NB4 (cell line): ENCODE measurements around the gene SMC1B.
"Not testable (repeated sequence)": the region's sequence is repeated elsewhere in the genome, so short reads cannot be mapped to it uniquely, and the experiment has no call there.

Source experiments
- DNase-seq: peaks from one replicate; pipeline ENCODE4 v3.0.0; 2010; ENCODE audit warnings: low read depth
- H3K4me3 ChIP-seq: one replicate; pipeline ENCODE4 v1.5.1; 2011; ENCODE audit warnings: mild to moderate bottlenecking, low read depth, low read length, moderate library complexity
- MYC ChIP-seq: IDR thresholded peaks from 2 replicates; pipeline ENCODE4 v1.6.1; 2011; ENCODE audit warnings: low read depth, low read length
- POLR2A ChIP-seq: IDR thresholded peaks from 2 replicates; pipeline ENCODE4 v1.6.1; 2011; ENCODE audit warnings: mild to moderate bottlenecking; ENCODE audit not compliant: insufficient read length; ENCODE audit errors: extremely low read depth
- TF ChIP-seq, protein P1 (sequence below): IDR thresholded peaks from one replicate; pipeline ENCODE4 v1.5.1; 2012; ENCODE audit warnings: low read depth, low read length
- TF ChIP-seq, protein P2 (sequence below): IDR thresholded peaks from 2 replicates; pipeline ENCODE4 v1.6.1; 2011; ENCODE audit warnings: low read depth, low read length

The SMC1B gene

DNA sequence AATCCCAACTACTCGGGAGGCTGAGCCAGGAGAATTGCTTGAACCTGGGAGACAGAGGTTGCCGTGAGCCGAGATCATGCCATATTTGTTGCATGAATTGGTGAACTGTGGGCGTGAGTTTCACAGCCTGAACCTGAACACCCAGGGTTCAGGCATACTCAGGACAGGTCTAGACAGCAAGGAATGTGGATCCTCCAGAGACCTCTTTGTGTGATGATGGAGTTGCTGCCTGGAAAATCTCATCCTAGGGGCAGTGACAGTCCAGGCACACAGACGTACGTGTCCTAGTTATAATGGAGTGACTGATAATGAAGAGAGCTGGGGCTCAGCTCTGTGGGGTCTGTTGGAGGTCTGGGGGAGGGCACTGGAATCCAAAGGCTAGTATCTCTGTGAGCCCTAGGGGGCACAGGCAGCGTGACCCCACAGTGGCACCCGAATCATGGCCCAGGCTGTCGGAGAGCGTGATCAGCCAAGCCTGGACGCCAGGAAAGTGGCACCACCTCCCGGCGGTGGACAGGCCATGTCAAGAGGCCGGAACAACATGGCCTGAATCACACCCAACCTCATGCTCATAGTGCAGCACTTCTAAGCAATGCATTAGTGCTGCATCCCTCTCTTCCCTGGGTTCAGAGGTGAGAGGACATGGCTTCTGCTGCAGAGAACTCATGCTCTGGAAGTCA is 31.8 kb upstream of the SMC1B start:
- TF ChIP-seq, protein P1, sequence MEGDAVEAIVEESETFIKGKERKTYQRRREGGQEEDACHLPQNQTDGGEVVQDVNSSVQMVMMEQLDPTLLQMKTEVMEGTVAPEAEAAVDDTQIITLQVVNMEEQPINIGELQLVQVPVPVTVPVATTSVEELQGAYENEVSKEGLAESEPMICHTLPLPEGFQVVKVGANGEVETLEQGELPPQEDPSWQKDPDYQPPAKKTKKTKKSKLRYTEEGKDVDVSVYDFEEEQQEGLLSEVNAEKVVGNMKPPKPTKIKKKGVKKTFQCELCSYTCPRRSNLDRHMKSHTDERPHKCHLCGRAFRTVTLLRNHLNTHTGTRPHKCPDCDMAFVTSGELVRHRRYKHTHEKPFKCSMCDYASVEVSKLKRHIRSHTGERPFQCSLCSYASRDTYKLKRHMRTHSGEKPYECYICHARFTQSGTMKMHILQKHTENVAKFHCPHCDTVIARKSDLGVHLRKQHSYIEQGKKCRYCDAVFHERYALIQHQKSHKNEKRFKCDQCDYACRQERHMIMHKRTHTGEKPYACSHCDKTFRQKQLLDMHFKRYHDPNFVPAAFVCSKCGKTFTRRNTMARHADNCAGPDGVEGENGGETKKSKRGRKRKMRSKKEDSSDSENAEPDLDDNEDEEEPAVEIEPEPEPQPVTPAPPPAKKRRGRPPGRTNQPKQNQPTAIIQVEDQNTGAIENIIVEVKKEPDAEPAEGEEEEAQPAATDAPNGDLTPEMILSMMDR: no peak
- TF ChIP-seq, protein P2, sequence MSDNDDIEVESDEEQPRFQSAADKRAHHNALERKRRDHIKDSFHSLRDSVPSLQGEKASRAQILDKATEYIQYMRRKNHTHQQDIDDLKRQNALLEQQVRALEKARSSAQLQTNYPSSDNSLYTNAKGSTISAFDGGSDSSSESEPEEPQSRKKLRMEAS: no peak
- DNase-seq: no peak

DNA sequence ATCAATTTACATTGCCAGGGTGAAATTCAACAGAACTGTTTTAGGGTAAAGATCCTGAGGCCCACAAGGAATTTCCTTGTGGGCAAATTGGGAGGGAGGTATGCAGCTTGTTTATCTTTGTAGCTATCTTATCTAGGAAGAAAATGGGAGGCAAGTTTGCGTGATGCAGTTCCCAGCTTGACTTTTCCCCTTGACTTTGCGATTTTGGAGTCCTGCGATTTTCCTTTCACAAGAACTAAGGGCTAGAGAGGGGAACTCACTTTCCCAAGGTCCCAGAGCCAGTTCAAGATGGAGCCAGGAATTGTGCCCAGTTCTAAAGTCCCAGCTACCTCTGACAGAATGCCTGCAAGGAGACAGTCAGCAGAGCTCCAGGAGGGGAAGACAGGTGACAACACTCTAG is 30.8 kb upstream of the SMC1B start:
- TF ChIP-seq, protein P1: no peak
- TF ChIP-seq POLR2A (no peak), MYC (no peak)
- TF ChIP-seq, protein P2: no peak
- no peak overlapping the region for H3K4me3 ChIP-seq
- no peak for DNase-seq

More for the DNA sequence above, 31.8 kb upstream of the SMC1B start:
- no peak overlapping the region for H3K4me3 ChIP-seq

DNA sequence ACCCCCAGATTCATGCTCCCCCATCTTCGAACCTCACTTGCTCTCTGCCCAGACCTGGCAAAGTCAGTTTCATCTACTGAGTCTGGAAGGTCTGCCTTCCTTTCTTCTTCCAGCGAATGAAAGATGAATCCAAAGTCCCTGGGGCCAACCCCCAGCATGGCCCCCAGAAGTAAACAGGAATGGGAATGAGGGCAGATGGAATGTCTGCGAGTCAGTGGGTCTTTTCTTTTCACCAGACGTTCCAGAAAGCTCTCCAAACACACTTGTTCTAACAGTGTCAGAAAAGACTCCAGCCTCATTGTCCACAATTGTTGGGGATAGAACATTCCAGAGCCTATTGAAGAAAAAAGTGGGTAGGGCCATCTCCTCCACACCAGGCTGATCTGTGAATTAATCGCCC is 28.7 kb upstream of the SMC1B start:
- TF ChIP-seq, protein P1: no peak
- TF ChIP-seq, protein P2: no peak
- TF ChIP-seq POLR2A: no peak
- no peak for TF ChIP-seq MYC
- no peak overlapping the region for H3K4me3 ChIP-seq
- no peak for DNase-seq

DNA sequence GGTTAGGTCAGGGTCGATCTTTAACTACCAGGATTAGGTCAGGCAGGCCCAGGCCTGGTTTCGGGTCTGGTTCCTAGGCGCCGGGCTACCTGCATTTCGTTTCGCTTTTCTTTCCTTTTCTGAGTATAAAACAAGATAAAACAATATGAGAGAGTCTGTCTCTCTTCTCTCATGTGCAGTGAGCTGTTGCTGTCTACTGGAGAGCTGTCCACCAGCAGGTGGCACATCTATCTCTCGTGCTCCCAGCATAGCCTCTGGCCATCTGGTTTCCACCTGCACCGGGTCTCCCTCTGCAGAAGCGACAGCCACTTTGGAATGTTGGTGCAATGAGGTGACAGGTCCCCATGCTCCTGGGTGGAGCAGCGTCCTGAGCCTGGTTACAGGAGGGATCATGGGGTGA is 27.7 kb upstream of the SMC1B start:
- TF ChIP-seq POLR2A (no peak), MYC (peak; percentile 26; the same call in 1 of the 2 replicates)
- TF ChIP-seq, protein P2: peak; percentile 76
- TF ChIP-seq, protein P1: peak; percentile 67
- DNase-seq: peak; percentile 63
- no peak overlapping the region for H3K4me3 ChIP-seq

- DNase-seq: not testable (repeated sequence)
Observed at GRCh38 chr22:45440688-45441087, 27.3 kb upstream of the SMC1B start.

GRCh38 chr22:45438336-45438735 is 24.9 kb upstream of the SMC1B start:
- no peak overlapping the region for H3K4me3 ChIP-seq
- DNase-seq: no peak
- TF ChIP-seq, protein P1: no peak
- TF ChIP-seq MYC (no peak), POLR2A (no peak)
- TF ChIP-seq, protein P2: no peak

More at GRCh38 chr22:45440688-45441087, 27.3 kb upstream of the SMC1B start:
- H3K4me3 ChIP-seq: not testable (repeated sequence)

DNA sequence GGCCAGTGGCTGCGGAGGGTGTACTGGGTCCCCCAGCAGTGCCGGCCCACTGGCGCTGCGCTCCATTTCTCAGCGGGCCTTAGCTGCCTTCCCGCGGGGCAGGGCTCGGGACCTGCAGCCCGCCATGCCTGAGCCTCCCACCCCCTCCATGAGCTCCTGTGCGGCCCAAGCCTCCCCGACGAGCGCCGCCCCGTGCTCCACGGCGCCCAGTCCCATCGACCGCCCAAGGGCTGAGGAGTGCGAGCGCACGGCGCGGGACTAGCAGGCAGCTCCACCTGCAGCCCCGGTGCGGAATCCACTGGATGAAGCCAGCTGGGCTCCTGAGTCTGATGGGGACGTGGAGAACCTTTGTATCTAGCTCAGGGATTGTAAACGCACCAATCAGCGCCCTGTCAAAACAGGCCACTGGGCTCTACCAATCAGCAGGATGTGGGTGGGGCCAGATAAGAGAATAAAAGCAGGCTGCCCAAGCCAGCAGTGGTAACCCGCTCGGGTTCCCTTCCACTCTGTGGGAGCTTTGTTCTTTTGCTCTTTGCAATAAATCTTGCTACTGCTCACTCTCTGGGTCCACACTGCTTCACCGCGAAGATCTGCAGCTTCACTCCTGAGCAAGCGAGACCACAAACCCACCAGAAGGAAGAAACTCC is 23.6 kb upstream of the SMC1B start:
- not testable (repeated sequence) for H3K4me3 ChIP-seq, DNase-seq
